K562 (cell line): ENCODE results near the gene EBF4. TPM values are rescaled to one million over a fixed set of nuclear protein-coding genes. Genes with fewer than 3 reads are reported as not detected.

Experiments used
- ARID1B ChIP-seq: fragments of 450-650 bp; IDR thresholded peaks from 2 replicates; pipeline ENCODE4 v1.6.1; 2016; ENCODE audit warnings: antibody characterized with exemption, mild to moderate bottlenecking, inconsistent platforms
- ERF ChIP-seq: fragments of 450-650 bp; formaldehyde crosslinking; IDR thresholded peaks from 2 replicates; pipeline ENCODE4 v1.4.0; 2020; ENCODE audit warnings: mild to moderate bottlenecking, mixed read lengths
- MTA1 ChIP-seq: fragments of 450-650 bp; IDR thresholded peaks from 2 replicates; pipeline ENCODE4 v1.6.1; 2017; ENCODE audit warnings: borderline replicate concordance
- NELFE ChIP-seq: IDR thresholded peaks from 2 replicates; pipeline ENCODE4 v1.6.1; 2011; ENCODE audit warnings: mild to moderate bottlenecking; ENCODE audit not compliant: insufficient read depth, insufficient read length
- POLR2AphosphoS5 ChIP-seq: IDR thresholded peaks from 2 replicates; pipeline ENCODE4 v1.6.1; 2011; ENCODE audit warnings: mild to moderate bottlenecking, low read depth, low read length, moderate library complexity; ENCODE audit not compliant: control insufficient read depth, insufficient read depth
- RNF2 ChIP-seq: sonication (generic); IDR thresholded peaks from 2 replicates; pipeline ENCODE4 v1.6.1; 2016
- SAFB2 ChIP-seq: fragments of 200-400 bp; formaldehyde crosslinking; IDR thresholded peaks from 2 replicates; pipeline ENCODE4 v1.6.1; 2018; ENCODE audit warnings: borderline replicate concordance, low read length, low read depth, moderate library complexity; ENCODE audit not compliant: severe bottlenecking
- SIX5 ChIP-seq, 2 experiments: IDR thresholded peaks; 2 replicates each; pipeline ENCODE4 v1.6.1; 2011; ENCODE audit warnings: low read length in 2 of 2, borderline replicate concordance in 1 of 2, low read depth in 1 of 2, mild to moderate bottlenecking in 1 of 2, moderate library complexity in 1 of 2; ENCODE audit not compliant: insufficient read depth in 1 of 2
- SMARCB1 ChIP-seq: IDR thresholded peaks from 2 replicates; pipeline ENCODE4 v1.6.1; 2011; ENCODE audit warnings: improper control_type of control experiment, low read depth; ENCODE audit not compliant: insufficient read length
- STAT5B ChIP-seq: fragments of 250-450 bp; sonication (Bioruptor Pico); IDR thresholded peaks from 2 replicates; pipeline ENCODE4 v1.8.0; 2021; ENCODE audit warnings: mild to moderate bottlenecking, inconsistent platforms
- TAF7 ChIP-seq: fragments of 450-650 bp; IDR thresholded peaks from 2 replicates; pipeline ENCODE4 v1.6.1; 2016; ENCODE audit warnings: missing genetic modification characterization, missing compliant biosample characterization
- TCF7L2 ChIP-seq: fragments of 150-350 bp; IDR thresholded peaks from 2 replicates; pipeline ENCODE4 v1.6.1; 2016; ENCODE audit warnings: low read depth, mild to moderate bottlenecking, low read length, moderate library complexity
- XRCC3 ChIP-seq: fragments of 450-650 bp; IDR thresholded peaks from 2 replicates; pipeline ENCODE4 v1.6.1; 2017; ENCODE audit warnings: mild to moderate bottlenecking, moderate library complexity
- ZFPM2 ChIP-seq: fragments of 250-450 bp; sonication (Bioruptor Pico); IDR thresholded peaks from 2 replicates; pipeline ENCODE4 v1.5.1; 2022; ENCODE audit warnings: mild to moderate bottlenecking
- ZNF134 ChIP-seq: fragments of 250-450 bp; sonication (Bioruptor Pico); conservative IDR thresholded peaks from 2 replicates; pipeline ENCODE4 v1.4.0; 2020
- ZNF408 ChIP-seq: fragments of 250-450 bp; sonication (Bioruptor Pico); IDR thresholded peaks from 2 replicates; pipeline ENCODE4 v1.4.0; 2020; ENCODE audit warnings: low read depth, mild to moderate bottlenecking, moderate library complexity
- ZNF76 ChIP-seq: fragments of 250-450 bp; sonication (Bioruptor Pico); IDR thresholded peaks from 2 replicates; pipeline ENCODE4 v1.4.0; 2020; ENCODE audit warnings: mild to moderate bottlenecking, moderate library complexity, borderline replicate concordance
- polyA plus RNA-seq, 8 experiments: library from polyadenylated mRNA; depleted of rRNA in 4 of 8; stranded (reverse) in 5 of 8; unstranded in 3 of 8; fragments of >200 nt; fragmentation: Nextera tagmentation in 2 of 8; fragmentation: Illumina TruSeq in 1 of 8; extraction: Ambion mirVana in 2 of 8; extraction: Trizol in 1 of 8; gene quantifications; 2 replicates each; pipeline versions ENCODE4 v1.2.1 to v1.2.3, GENCODE V29; 2011 to 2014; ENCODE audit warnings: inconsistent platforms in 1 of 8, missing spikeins in 1 of 8
- total RNA-seq, 7 experiments: library from RNA; depleted of rRNA in 6 of 7; stranded (reverse); fragments of >200 nt in 6 of 7; fragmentation: Illumina TruSeq in 2 of 7; extraction: Trizol in 2 of 7; gene quantifications; 2 replicates each; pipeline versions ENCODE4 v1.2.1 to v1.2.3, GENCODE V29; 2011 to 2021; ENCODE audit warnings: low replicate concordance in 1 of 7
- TF ChIP-seq, protein P1 (sequence below): sonication (generic); formaldehyde crosslinking; IDR thresholded peaks from 2 replicates; pipeline ENCODE4 v1.9.0; 2022; ENCODE audit warnings: mild to moderate bottlenecking, missing genetic modification reagents
- TF ChIP-seq, protein P2 (sequence below), 2 experiments: fragments of 450-650 bp; IDR thresholded peaks; 2 replicates each; pipeline ENCODE4 v1.6.1; 2016
- TF ChIP-seq, protein P3 (sequence below): sonication (generic); IDR thresholded peaks from 2 replicates; pipeline ENCODE4 v1.6.1; 2016
- TF ChIP-seq, protein P4 (sequence below): fragments of 250-450 bp; sonication (Bioruptor Pico); IDR thresholded peaks from 2 replicates; pipeline ENCODE4 v1.8.0; 2022; ENCODE audit warnings: moderate library complexity, mild to moderate bottlenecking, inconsistent platforms
- TF ChIP-seq, protein P5 (sequence below): sonication (generic); formaldehyde crosslinking; IDR thresholded peaks from 2 replicates; pipeline ENCODE4 v1.8.1; 2023; ENCODE audit warnings: mild to moderate bottlenecking, missing genetic modification reagents

EBF4 gene
- total and polyA plus RNA-seq, 9 of the 15 experiments (the other 6 are each of a cell fraction or from before 2014, with no cell fraction given), result 0.09 TPM; not detected in 8

DNA sequence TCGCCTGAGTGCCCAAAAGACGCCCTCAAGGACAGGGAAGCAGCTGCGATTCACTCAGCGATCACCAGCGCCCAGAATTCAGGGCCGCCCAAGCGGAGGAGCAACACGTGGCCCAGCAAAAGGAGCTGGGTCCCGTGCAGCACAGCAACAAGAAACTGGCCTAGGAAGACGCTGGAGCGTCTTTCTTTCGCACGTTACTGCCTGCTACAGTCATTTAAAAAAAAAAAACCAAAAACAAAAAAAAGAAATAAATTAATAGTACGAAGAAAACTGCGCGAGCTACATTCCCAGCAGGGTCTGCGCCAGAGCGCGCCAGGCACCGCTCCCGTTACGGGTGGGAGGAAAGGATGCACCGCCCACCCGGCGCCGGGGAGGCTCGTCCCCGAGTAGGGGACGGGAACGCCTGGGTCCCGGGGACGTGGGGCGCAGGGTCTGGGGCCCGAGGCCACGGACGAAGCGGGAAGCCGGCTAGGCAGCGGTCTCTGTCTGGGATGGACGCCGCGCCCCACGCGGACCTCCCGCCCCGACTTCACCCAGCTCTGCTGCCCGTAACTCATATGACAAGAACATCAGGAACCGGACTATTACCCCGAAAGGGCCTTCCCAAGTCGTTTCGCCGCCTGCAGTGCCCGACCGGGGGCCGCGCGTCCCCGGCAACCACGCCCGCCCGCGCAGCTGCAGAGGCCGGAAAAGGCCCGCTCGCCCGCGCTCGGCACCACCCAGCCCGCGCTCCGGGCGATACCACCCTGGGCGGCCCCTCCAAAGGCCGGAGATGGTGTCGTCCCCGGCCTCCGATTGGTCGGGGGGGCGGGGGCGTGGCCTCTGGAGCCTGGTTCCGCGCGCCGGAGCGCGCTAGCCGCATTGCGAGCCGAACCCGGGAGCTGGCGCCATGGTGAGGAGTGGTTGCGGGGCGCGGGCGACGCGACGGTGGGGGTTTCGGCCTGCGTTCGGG is 40.5 kb upstream of the EBF4 start, which contains the start of gene NOP56 (continued):
- TF ChIP-seq, protein P1, sequence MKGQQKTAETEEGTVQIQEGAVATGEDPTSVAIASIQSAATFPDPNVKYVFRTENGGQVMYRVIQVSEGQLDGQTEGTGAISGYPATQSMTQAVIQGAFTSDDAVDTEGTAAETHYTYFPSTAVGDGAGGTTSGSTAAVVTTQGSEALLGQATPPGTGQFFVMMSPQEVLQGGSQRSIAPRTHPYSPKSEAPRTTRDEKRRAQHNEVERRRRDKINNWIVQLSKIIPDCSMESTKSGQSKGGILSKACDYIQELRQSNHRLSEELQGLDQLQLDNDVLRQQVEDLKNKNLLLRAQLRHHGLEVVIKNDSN, result peak; percentile 73
- TF ChIP-seq XRCC3 (no peak), TAF7 (tag) (no peak), MTA1 (no peak), STAT5B (CRISPR knock-in tag) (no peak), ZNF408 (no peak), ZNF134 (no peak), ZNF76 (CRISPR knock-in tag) (no peak), ERF (CRISPR knock-in tag) (no peak), ZFPM2 (CRISPR knock-in tag) (no peak), SAFB2 (no peak), RNF2 (0 out of 2 replicates have a peak, but pooled peaks have one; percentile 21), SIX5 (IDR thresholded peaks at IDR 0.05; ENCODE audit: borderline replicate concordance in 1 of 2, insufficient read depth in 1 of 2, low read depth in 1 of 2, low read length in 2 of 2) (peak; percentile 15 to 17; a peak in 2 of 4 replicates), NELFE (no peak), ARID1B (no peak), SMARCB1 (no peak), POLR2AphosphoS5 (peak; percentile 85), TCF7L2 (peak; percentile 93)
- TF ChIP-seq, protein P2, sequence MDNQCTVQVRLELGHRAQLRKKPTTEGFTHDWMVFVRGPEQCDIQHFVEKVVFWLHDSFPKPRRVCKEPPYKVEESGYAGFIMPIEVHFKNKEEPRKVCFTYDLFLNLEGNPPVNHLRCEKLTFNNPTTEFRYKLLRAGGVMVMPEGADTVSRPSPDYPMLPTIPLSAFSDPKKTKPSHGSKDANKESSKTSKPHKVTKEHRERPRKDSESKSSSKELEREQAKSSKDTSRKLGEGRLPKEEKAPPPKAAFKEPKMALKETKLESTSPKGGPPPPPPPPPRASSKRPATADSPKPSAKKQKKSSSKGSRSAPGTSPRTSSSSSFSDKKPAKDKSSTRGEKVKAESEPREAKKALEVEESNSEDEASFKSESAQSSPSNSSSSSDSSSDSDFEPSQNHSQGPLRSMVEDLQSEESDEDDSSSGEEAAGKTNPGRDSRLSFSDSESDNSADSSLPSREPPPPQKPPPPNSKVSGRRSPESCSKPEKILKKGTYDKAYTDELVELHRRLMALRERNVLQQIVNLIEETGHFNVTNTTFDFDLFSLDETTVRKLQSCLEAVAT (IDR thresholded peaks at IDR 0.05), result peak; percentile 60 to 64; a peak in 1 of 4 replicates
- TF ChIP-seq, protein P3, sequence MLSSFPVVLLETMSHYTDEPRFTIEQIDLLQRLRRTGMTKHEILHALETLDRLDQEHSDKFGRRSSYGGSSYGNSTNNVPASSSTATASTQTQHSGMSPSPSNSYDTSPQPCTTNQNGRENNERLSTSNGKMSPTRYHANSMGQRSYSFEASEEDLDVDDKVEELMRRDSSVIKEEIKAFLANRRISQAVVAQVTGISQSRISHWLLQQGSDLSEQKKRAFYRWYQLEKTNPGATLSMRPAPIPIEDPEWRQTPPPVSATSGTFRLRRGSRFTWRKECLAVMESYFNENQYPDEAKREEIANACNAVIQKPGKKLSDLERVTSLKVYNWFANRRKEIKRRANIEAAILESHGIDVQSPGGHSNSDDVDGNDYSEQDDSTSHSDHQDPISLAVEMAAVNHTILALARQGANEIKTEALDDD, result no peak
- TF ChIP-seq, protein P4, sequence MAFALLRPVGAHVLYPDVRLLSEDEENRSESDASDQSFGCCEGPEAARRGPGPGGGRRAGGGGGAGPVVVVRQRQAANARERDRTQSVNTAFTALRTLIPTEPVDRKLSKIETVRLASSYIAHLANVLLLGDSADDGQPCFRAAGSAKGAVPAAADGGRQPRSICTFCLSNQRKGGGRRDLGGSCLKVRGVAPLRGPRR (CRISPR knock-in tag), result no peak
- TF ChIP-seq, protein P5, sequence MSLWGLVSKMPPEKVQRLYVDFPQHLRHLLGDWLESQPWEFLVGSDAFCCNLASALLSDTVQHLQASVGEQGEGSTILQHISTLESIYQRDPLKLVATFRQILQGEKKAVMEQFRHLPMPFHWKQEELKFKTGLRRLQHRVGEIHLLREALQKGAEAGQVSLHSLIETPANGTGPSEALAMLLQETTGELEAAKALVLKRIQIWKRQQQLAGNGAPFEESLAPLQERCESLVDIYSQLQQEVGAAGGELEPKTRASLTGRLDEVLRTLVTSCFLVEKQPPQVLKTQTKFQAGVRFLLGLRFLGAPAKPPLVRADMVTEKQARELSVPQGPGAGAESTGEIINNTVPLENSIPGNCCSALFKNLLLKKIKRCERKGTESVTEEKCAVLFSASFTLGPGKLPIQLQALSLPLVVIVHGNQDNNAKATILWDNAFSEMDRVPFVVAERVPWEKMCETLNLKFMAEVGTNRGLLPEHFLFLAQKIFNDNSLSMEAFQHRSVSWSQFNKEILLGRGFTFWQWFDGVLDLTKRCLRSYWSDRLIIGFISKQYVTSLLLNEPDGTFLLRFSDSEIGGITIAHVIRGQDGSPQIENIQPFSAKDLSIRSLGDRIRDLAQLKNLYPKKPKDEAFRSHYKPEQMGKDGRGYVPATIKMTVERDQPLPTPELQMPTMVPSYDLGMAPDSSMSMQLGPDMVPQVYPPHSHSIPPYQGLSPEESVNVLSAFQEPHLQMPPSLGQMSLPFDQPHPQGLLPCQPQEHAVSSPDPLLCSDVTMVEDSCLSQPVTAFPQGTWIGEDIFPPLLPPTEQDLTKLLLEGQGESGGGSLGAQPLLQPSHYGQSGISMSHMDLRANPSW, result no peak
